H1 (cell line): Measurements from ENCODE around the gene RGS11. TPM values are rescaled to one million over a fixed set of nuclear protein-coding genes. Genes with fewer than 3 reads are reported as not detected.

Experiments
- CTCF ChIA-PET: fragments of 300-600 bp; sonication (Branson Sonifier 250); formaldehyde crosslinking; loops from one replicate; lab custom pipeline; 2021; ENCODE audit not compliant: partially characterized antibody; lab: Charles Lee
- POLR2A ChIA-PET: fragments of 300-600 bp; sonication (Branson Sonifier 250); formaldehyde crosslinking; loops from one replicate; lab custom pipeline; 2021; ENCODE audit warnings: inconsistent platforms; ENCODE audit not compliant: partially characterized antibody; lab: Charles Lee
- DNase-seq, 2 experiments: peaks; one replicate each; pipeline versions ENCODE4 v3.0.0 to v3.0.0-alpha.2; 2010 to 2022; ENCODE audit warnings: low spot score in 2 of 2, low read depth in 1 of 2, mixed read lengths in 1 of 2
- FAIRE-seq: peaks from 2 replicates; lab custom pipeline; 2011; peaks lifted over from hg19 to GRCh38; lab: Jason Lieb, UNC
- H2AFZ ChIP-seq: 2 replicates; pipeline ENCODE4 v1.8.1; 2012; ENCODE audit warnings: low read length, inconsistent platforms
- H2AK5ac ChIP-seq: 2 replicates; pipeline ENCODE4 v1.6.1; 2013; ENCODE audit warnings: low read depth, low read length
- H2BK120ac ChIP-seq: replicated peaks from 2 replicates; pipeline ENCODE3; 2013; ENCODE audit warnings: low read depth, low read length, inconsistent platforms
- H2BK12ac ChIP-seq: 2 replicates; pipeline ENCODE4 v1.6.1; 2013; ENCODE audit warnings: low read depth, low read length
- H2BK15ac ChIP-seq: 2 replicates; pipeline ENCODE4 v1.6.1; 2013; ENCODE audit warnings: low read length
- H2BK20ac ChIP-seq: 2 replicates; pipeline ENCODE4 v1.6.1; 2013; ENCODE audit warnings: low read length
- H2BK5ac ChIP-seq: 2 replicates; pipeline ENCODE4 v1.6.1; 2013; ENCODE audit warnings: low read depth, low read length
- H3K14ac ChIP-seq: 2 replicates; pipeline ENCODE4 v1.6.1; 2013; ENCODE audit warnings: inconsistent platforms; ENCODE audit not compliant: insufficient read length
- H3K18ac ChIP-seq: 2 replicates; pipeline ENCODE4 v1.6.1; 2013; ENCODE audit warnings: low read length; ENCODE audit errors: extremely low read depth
- H3K23ac ChIP-seq: 2 replicates; pipeline ENCODE4 v1.6.1; 2013; ENCODE audit warnings: inconsistent platforms; ENCODE audit not compliant: insufficient read length
- H3K23me2 ChIP-seq: 2 replicates; pipeline ENCODE4 v1.6.1; 2013; ENCODE audit warnings: low read depth, low read length
- H3K27ac ChIP-seq: 2 replicates; pipeline ENCODE4 v1.6.1; 2011; ENCODE audit warnings: low read depth, low read length, inconsistent platforms
- H3K27me3 ChIP-seq, 4 experiments: replicated peaks in 1 of 4; 1 replicate in 1 of 4; 2 replicates in 3 of 4; pipeline versions ENCODE4 v1.6.1 to v1.8.1; 2011 to 2013; ENCODE audit warnings: low read length in 3 of 4, mild to moderate bottlenecking in 3 of 4, inconsistent platforms in 2 of 4, mixed read lengths in 2 of 4, moderate library complexity in 1 of 4; ENCODE audit not compliant: control insufficient read depth in 3 of 4, insufficient read depth in 3 of 4; ENCODE audit errors: extremely low read depth in 1 of 4
- H3K36me3 ChIP-seq, 4 experiments: 2 replicates each; pipeline versions ENCODE4 v1.6.1 to v1.8.1; 2011 to 2013; ENCODE audit warnings: mild to moderate bottlenecking in 4 of 4, low read length in 3 of 4, moderate library complexity in 2 of 4, control low read depth in 1 of 4, inconsistent platforms in 1 of 4; ENCODE audit not compliant: insufficient read depth in 4 of 4, control insufficient read depth in 2 of 4
- H3K4ac ChIP-seq: replicated peaks from 2 replicates; pipeline ENCODE3; 2013; ENCODE audit warnings: low read length, low read depth, mixed read lengths, inconsistent platforms; ENCODE audit not compliant: insufficient read length
- H3K4me1 ChIP-seq, 4 experiments: replicated peaks in 1 of 4; 1 replicate in 1 of 4; 2 replicates in 3 of 4; pipeline versions ENCODE4 v1.6.1 to v1.8.1; 2011 to 2013; ENCODE audit warnings: low read length in 3 of 4, inconsistent platforms in 2 of 4, mixed read lengths in 1 of 4; ENCODE audit not compliant: insufficient read depth in 4 of 4, control insufficient read depth in 3 of 4
- H3K4me2 ChIP-seq, 2 experiments: 2 replicates each; pipeline versions ENCODE4 v1.6.1 to v1.8.1; 2011 to 2013; ENCODE audit warnings: low read depth in 2 of 2, low read length in 2 of 2, control low read depth in 1 of 2, inconsistent platforms in 1 of 2, mild to moderate bottlenecking in 1 of 2; ENCODE audit not compliant: insufficient read depth in 1 of 2
- H3K4me3 ChIP-seq, 4 experiments: fragments of 200-600, 300-600 bp in 1 of 4; sonication (generic), shearing (Covaris generic), sonication (Bioruptor Twin) in 1 of 4; 2 replicates each; pipeline versions ENCODE4 v1.5.1 to v1.8.1; 2011 to 2016; ENCODE audit warnings: low read length in 4 of 4, low read depth in 3 of 4, control low read depth in 2 of 4, inconsistent platforms in 2 of 4, mild to moderate bottlenecking in 2 of 4, mixed read lengths in 1 of 4, moderate library complexity in 1 of 4; ENCODE audit not compliant: insufficient read depth in 2 of 4; ENCODE audit errors: extremely low read depth in 1 of 4
- H3K56ac ChIP-seq: replicated peaks from 2 replicates; pipeline ENCODE3; 2013; ENCODE audit warnings: low read depth, mild to moderate bottlenecking, mixed read lengths, low read length, inconsistent platforms; ENCODE audit not compliant: insufficient read length
- H3K79me1 ChIP-seq: 2 replicates; pipeline ENCODE4 v1.6.1; 2013; ENCODE audit warnings: low read depth, low read length, control low read depth
- H3K79me2 ChIP-seq, 2 experiments: 2 replicates each; pipeline versions ENCODE4 v1.6.1 to v1.8.1; 2012 to 2013; ENCODE audit warnings: low read length in 2 of 2, mild to moderate bottlenecking in 2 of 2, inconsistent platforms in 1 of 2; ENCODE audit not compliant: insufficient read depth in 2 of 2, control insufficient read depth in 1 of 2
- H3K9ac ChIP-seq, 4 experiments: replicated peaks in 1 of 4; 1 replicate in 1 of 4; 2 replicates in 3 of 4; pipeline versions ENCODE4 v1.6.1 to v1.8.1; 2011 to 2013; ENCODE audit warnings: low read depth in 3 of 4, low read length in 3 of 4, control low read depth in 2 of 4, mild to moderate bottlenecking in 2 of 4, moderate library complexity in 2 of 4, inconsistent platforms in 1 of 4; ENCODE audit errors: extremely low read depth in 1 of 4
- H3K9me3 ChIP-seq, 2 experiments: 2 replicates each; pipeline versions ENCODE4 v1.6.1 to v1.8.1; 2012 to 2013; ENCODE audit warnings: mild to moderate bottlenecking in 2 of 2, moderate library complexity in 2 of 2, control low read depth in 1 of 2, inconsistent platforms in 1 of 2, low read depth in 1 of 2, low read length in 1 of 2, mixed read lengths in 1 of 2; ENCODE audit not compliant: insufficient read depth in 2 of 2
- H4K20me1 ChIP-seq, 2 experiments: replicated peaks in 1 of 2; 2 replicates each; pipeline versions ENCODE3 to v1.8.1; 2011 to 2013; ENCODE audit warnings: inconsistent platforms in 2 of 2, low read length in 2 of 2, mild to moderate bottlenecking in 1 of 2; ENCODE audit not compliant: insufficient read depth in 2 of 2, control insufficient read depth in 1 of 2
- H4K5ac ChIP-seq: 2 replicates; pipeline ENCODE4 v1.6.1; 2013; ENCODE audit warnings: low read length, low read depth, mixed read lengths, inconsistent platforms; ENCODE audit not compliant: insufficient read length
- H4K8ac ChIP-seq: 2 replicates; pipeline ENCODE4 v1.8.0; 2013; ENCODE audit warnings: mild to moderate bottlenecking, moderate library complexity, low read length, inconsistent platforms; ENCODE audit not compliant: insufficient read depth; ENCODE audit errors: extremely low read depth
- H4K91ac ChIP-seq: replicated peaks from 2 replicates; pipeline ENCODE3; 2013; ENCODE audit warnings: low read length, mixed read lengths, inconsistent platforms; ENCODE audit not compliant: insufficient read length
- CREB1 ChIP-seq: IDR thresholded peaks from 2 replicates; pipeline ENCODE4 v1.6.1; 2012; ENCODE audit warnings: inconsistent platforms
- JUN ChIP-seq: IDR thresholded peaks from 2 replicates; pipeline ENCODE4 v1.6.1; 2011; ENCODE audit warnings: low read depth, mild to moderate bottlenecking, improper control_type of control experiment, low read length
- SIN3A ChIP-seq, 2 experiments: IDR thresholded peaks in 1 of 2; conservative IDR thresholded peaks in 1 of 2; 2 replicates each; pipeline ENCODE4 v1.6.1; 2011 to 2012; ENCODE audit warnings: low read length in 2 of 2, improper control_type of control experiment in 1 of 2, low read depth in 1 of 2, mild to moderate bottlenecking in 1 of 2
- WGBS, 2 experiments: shearing (Covaris generic) in 1 of 2; methylation state at CpG; one replicate each; pipeline versions ENCODE4 v1.1.6 to v1.1.7; 2013 to 2015; ENCODE audit warnings: low lambda C conversion rate in 2 of 2, mixed read lengths in 2 of 2, inconsistent platforms in 1 of 2, low coverage in 1 of 2, missing lambda C conversion rate in 1 of 2; ENCODE audit not compliant: insufficient replicate concordance in 2 of 2, insufficient coverage in 1 of 2, insufficient read length in 1 of 2; ENCODE audit errors: extremely low coverage in 1 of 2, missing lambda C conversion rate in 1 of 2; 5-methylcytosine and 5-hydroxymethylcytosine counted together
- polyA plus RNA-seq, 7 experiments: library from polyadenylated mRNA; depleted of rRNA in 3 of 7; stranded (reverse) in 5 of 7; unstranded in 2 of 7; fragments of >200 nt in 5 of 7; fragments of 200-250 nt in 2 of 7; gene quantifications; 1 replicate in 5 of 7; 2 replicates in 1 of 7; 4 replicates in 1 of 7; pipeline versions ENCODE4 v1.2.1 to v1.2.3, GENCODE V29; 2011 to 2013; ENCODE audit warnings: missing spikeins in 2 of 7, mixed read lengths in 2 of 7
- total RNA-seq: library from RNA; stranded (reverse); fragmentation: NEBNext Ultra II Directional; extraction: Animal tissue kit (Norgen Biotek cat#: 25700); gene quantifications from 2 replicates; pipeline ENCODE4 v1.2.1, GENCODE V29; 2021

The RGS11 gene
- total and polyA plus RNA-seq, 2 of the 8 experiments (the other 6 are each of a cell fraction or from before 2014, with no cell fraction given), result 0.84 to 1.2 TPM

DNA sequence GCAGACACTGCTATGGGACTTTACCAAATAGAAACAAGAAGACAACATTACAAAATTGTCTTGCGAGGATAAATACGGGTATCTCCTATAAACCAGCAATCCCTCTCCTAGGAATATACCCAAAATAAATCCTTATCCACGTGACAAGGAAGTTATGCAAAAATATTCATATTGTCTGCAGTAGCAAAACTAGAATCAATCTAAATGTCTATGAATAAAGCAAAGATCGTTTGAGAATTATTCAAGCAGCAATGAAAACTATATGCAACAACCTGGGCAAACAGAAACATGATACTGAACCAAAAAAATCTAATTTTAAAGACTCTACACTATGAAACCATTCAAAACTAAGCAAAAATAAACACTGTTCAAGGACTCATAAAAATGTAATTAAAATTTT, 55.7 kb downstream of the RGS11 start:
- Histone ChIP-seq H3K23ac (no peak overlapping the region), H4K8ac (no peak overlapping the region), H2AFZ (no peak overlapping the region), H3K79me2 (peaks cover 2 to 70% of the 10 kb centered on the region in 2 experiments), H3K27me3 (no peaks in the 10 kb centered on the region), H3K4me1 (no peaks in the 10 kb centered on the region), H3K56ac (no peak overlapping the region), H2AK5ac (no peak overlapping the region), H2BK5ac (no peak overlapping the region), H2BK15ac (no peak overlapping the region), H4K91ac (no peak overlapping the region), H3K23me2 (no peaks in the 10 kb centered on the region; the same call in 1 of the 2 replicates), H3K18ac (no peak overlapping the region), H3K14ac (no peak overlapping the region), H3K4me2 (no peak overlapping the region), H3K79me1 (no peaks in the 10 kb centered on the region; the same call in 1 of the 2 replicates), H3K4ac (no peak overlapping the region), H2BK120ac (no peak overlapping the region), H2BK20ac (no peak overlapping the region), H3K9ac (no peak overlapping the region), H3K36me3 (peaks cover 22 to 67% (median 48%) of the 10 kb centered on the region in 4 experiments), H3K9me3 (no peaks in the 10 kb centered on the region), H2BK12ac (no peak overlapping the region), H4K20me1 (peaks cover 9 to 14% of the 10 kb centered on the region in 2 experiments), H3K27ac (no peak overlapping the region), H3K4me3 (no peak overlapping the region), H4K5ac (no peak overlapping the region)
- 95% methylated on average over 4 of the region's 4 CpGs; no CpG with 5 or more reads in 1 of the 2 experiments for WGBS, 2 experiments
- ChIA-PET CTCF (interaction anchor here (1.5 to 1.6 kb wide), 2 partner anchors 10 to 29 kb away, joined by 3 to 4 read pairs; no protein-coding TSS in a partner anchor), POLR2A (interaction anchor here (1.7 to 34.3 kb wide), 3 partner anchors 5 to 16 kb away, joined by 4 to 348 read pairs (median 348); partner anchors contain the start of gene LUC7L)
- DNase-seq (no peak), FAIRE-seq (no peak)
- TF ChIP-seq CREB1 (no peak), SIN3A (conservative IDR thresholded peaks at IDR 0.05 in 1 of 2, IDR thresholded peaks at IDR 0.05 in 1 of 2; ENCODE audit: low read depth in 1 of 2, low read length in 2 of 2) (no peak), JUN (no peak)

Other genes with a start within 250 kb of the RGS11 start
- 45.4 and 49.6 TPM in 2 replicates for gene POLR3K, start 222.3 kb downstream of the RGS11 start, total RNA-seq
- gene POLR3K, start 222.3 kb downstream of the RGS11 start, polyA plus RNA-seq (2011; rRNA removed), result 76.5 and 80.5 TPM in 2 replicates
- 49.6 and 58.4 TPM in 2 replicates for gene SNRNP25, start 222.1 kb downstream of the RGS11 start, total RNA-seq
- 45.2 and 53.0 TPM in 2 replicates for gene SNRNP25, start 222.1 kb downstream of the RGS11 start, polyA plus RNA-seq (2011; rRNA removed)
- 32.5 and 37.4 TPM in 2 replicates for gene RHBDF1, start 203.3 kb downstream of the RGS11 start, total RNA-seq
- 51.6 and 76.9 TPM in 2 replicates for gene RHBDF1, start 203.3 kb downstream of the RGS11 start, polyA plus RNA-seq (2011; rRNA removed)
- gene MPG, start 197.7 kb downstream of the RGS11 start, total RNA-seq, result 35.8 and 37.6 TPM in 2 replicates
- gene MPG, start 197.7 kb downstream of the RGS11 start, polyA plus RNA-seq (2011; rRNA removed), result 83.7 and 107 TPM in 2 replicates
- 34.2 and 37.8 TPM in 2 replicates for gene NPRL3, start 137.3 kb downstream of the RGS11 start, total RNA-seq
- gene NPRL3, start 137.3 kb downstream of the RGS11 start, polyA plus RNA-seq (2011; rRNA removed), result 22.9 and 37.8 TPM in 2 replicates
- not detected in 2 replicates for gene HBZ, start 123.3 kb downstream of the RGS11 start, total RNA-seq
- gene HBZ, start 123.3 kb downstream of the RGS11 start, polyA plus RNA-seq (2011; rRNA removed), result 0.12 TPM in 1 of 2 replicates, not detected in the other
- not detected in 2 replicates for gene HBM, start 110.0 kb downstream of the RGS11 start, total RNA-seq
- gene HBM, start 110.0 kb downstream of the RGS11 start, polyA plus RNA-seq (2011; rRNA removed), result 0.78 and 0.88 TPM in 2 replicates
- 1.1 TPM in 1 of 2 replicates, not detected in the other for gene HBA2, start 103.1 kb downstream of the RGS11 start, total RNA-seq
- gene HBA2, start 103.1 kb downstream of the RGS11 start, polyA plus RNA-seq (2011; rRNA removed), result 6.1 and 8.1 TPM in 2 replicates
- 1.1 and 2.3 TPM in 2 replicates for gene HBA1, start 99.3 kb downstream of the RGS11 start, total RNA-seq
- 2.3 and 8.6 TPM in 2 replicates for gene HBA1, start 99.3 kb downstream of the RGS11 start, polyA plus RNA-seq (2011; rRNA removed)
- 1.4 and 2.9 TPM in 2 replicates for gene HBQ1, start 95.5 kb downstream of the RGS11 start, total RNA-seq
- 17.1 and 24.6 TPM in 2 replicates for gene HBQ1, start 95.5 kb downstream of the RGS11 start, polyA plus RNA-seq (2011; rRNA removed)
- 121 and 129 TPM in 2 replicates for gene LUC7L, start 46.5 kb downstream of the RGS11 start, total RNA-seq
- gene LUC7L, start 46.5 kb downstream of the RGS11 start, polyA plus RNA-seq (2011; rRNA removed), result 49.7 and 75.8 TPM in 2 replicates
- gene FAM234A, start 41.1 kb downstream of the RGS11 start, total RNA-seq, result 104 and 108 TPM in 2 replicates
- gene FAM234A, start 41.1 kb downstream of the RGS11 start, polyA plus RNA-seq (2011; rRNA removed), result 80.6 and 131 TPM in 2 replicates
- 1.2 and 2.8 TPM in 2 replicates for gene ARHGDIG, start 4.6 kb upstream of the RGS11 start, total RNA-seq
- gene ARHGDIG, start 4.6 kb upstream of the RGS11 start, polyA plus RNA-seq (2011; rRNA removed), result 2.9 and 4.5 TPM in 2 replicates
- gene PDIA2, start 7.2 kb upstream of the RGS11 start, total RNA-seq, result 0.34 and 1.3 TPM in 2 replicates
- gene PDIA2, start 7.2 kb upstream of the RGS11 start, polyA plus RNA-seq (2011; rRNA removed), result 0.50 and 1.1 TPM in 2 replicates
- 41.9 and 43.2 TPM in 2 replicates for gene AXIN1, start 76.8 kb upstream of the RGS11 start, total RNA-seq
- gene AXIN1, start 76.8 kb upstream of the RGS11 start, polyA plus RNA-seq (2011; rRNA removed), result 12.5 and 26.7 TPM in 2 replicates
- 88.9 and 95.7 TPM in 2 replicates for gene MRPL28, start 94.6 kb upstream of the RGS11 start, total RNA-seq
- gene MRPL28, start 94.6 kb upstream of the RGS11 start, polyA plus RNA-seq (2011; rRNA removed), result 188 and 257 TPM in 2 replicates
- 86.8 and 92.9 TPM in 2 replicates for gene PGAP6, start 106.0 kb upstream of the RGS11 start, total RNA-seq
- gene PGAP6, start 106.0 kb upstream of the RGS11 start, polyA plus RNA-seq (2011; rRNA removed), result 364 and 441 TPM in 2 replicates
- 408 and 418 TPM in 2 replicates for gene NME4, start 121.3 kb upstream of the RGS11 start, total RNA-seq
- gene NME4, start 121.3 kb upstream of the RGS11 start, polyA plus RNA-seq (2011; rRNA removed), result 863 and 1,107 TPM in 2 replicates
- gene DECR2, start 125.9 kb upstream of the RGS11 start, total RNA-seq, result 28.2 and 30.6 TPM in 2 replicates
- 39.9 and 58.5 TPM in 2 replicates for gene DECR2, start 125.9 kb upstream of the RGS11 start, polyA plus RNA-seq (2011; rRNA removed)
- 32.4 and 35.2 TPM in 2 replicates for gene RAB11FIP3, start 149.7 kb upstream of the RGS11 start, total RNA-seq
- gene RAB11FIP3, start 149.7 kb upstream of the RGS11 start, polyA plus RNA-seq (2011; rRNA removed), result 9.3 and 16.6 TPM in 2 replicates